ENCODE measurements around the gene ADIPOR2.

GRCh38 chr12:1697271-1697670 is 6.4 kb downstream of the ADIPOR2 start:
- TF ChIP-seq CTCF (conservative IDR thresholded peaks at IDR 0.05 in 1 of 2, IDR thresholded peaks at IDR 0.05 in 1 of 2; ENCODE audit: low read depth in 1 of 2, low read length in 2 of 2), result no peak
- no peak for TF ChIP-seq EZH2 (IDR thresholded peaks at IDR 0.05; ENCODE audit: low read length, missing control alignments)

Measured in fibroblast of lung (primary cell).